IMR-90 (cell line): ENCODE data around the gene LIMS2. TPM values are rescaled to one million over a fixed set of nuclear protein-coding genes. Genes with fewer than 3 reads are reported as not detected.

ENCODE experiments used
- ATAC-seq: fragments of 200-7000 bp; cut with Tn5 transposase; 2 replicates; pipeline ENCODE4 v1.9.1; 2020; ENCODE audit warnings: low read depth, mild to moderate bottlenecking, moderate library complexity
- BruUV-seq: library from RNA; stranded (reverse); fragments of 400-500 nt; replicated peaks from 2 replicates; lab custom pipeline; 2021; lab: Mats Ljungman, UMichigan
- CTCF ChIA-PET: fragments of 300-600 bp; formaldehyde crosslinking; extraction: SDS; loops from one replicate; lab custom pipeline; 2021; ENCODE audit warnings: antibody characterized with exemption; lab: Yijun Ruan, JAX
- POLR2A ChIA-PET: fragments of 300-600 bp; sonication (Branson Sonifier 250); formaldehyde crosslinking; loops from one replicate; lab custom pipeline; 2022; ENCODE audit warnings: antibody characterized with exemption; ENCODE audit not compliant: unreplicated experiment; lab: Charles Lee
- DNase-seq: peaks from one replicate; pipeline ENCODE4 v3.0.0; 2013
- H2AFZ ChIP-seq: replicated peaks from 2 replicates; pipeline ENCODE3; 2013; ENCODE audit warnings: low read length, mild to moderate bottlenecking; ENCODE audit not compliant: poor library complexity
- H2AK5ac ChIP-seq: 2 replicates; pipeline ENCODE4 v1.6.1; 2013; ENCODE audit warnings: low read depth, low read length, inconsistent platforms
- H2AK9ac ChIP-seq: replicated peaks from 2 replicates; pipeline ENCODE3; 2013; ENCODE audit warnings: mild to moderate bottlenecking, low read depth, low read length, moderate library complexity; ENCODE audit not compliant: poor library complexity
- H2BK120ac ChIP-seq: 2 replicates; pipeline ENCODE4 v1.6.1; 2013; ENCODE audit warnings: low read depth, low read length, inconsistent platforms
- H2BK15ac ChIP-seq: 3 replicates; pipeline ENCODE4 v1.6.1; 2013; ENCODE audit warnings: low read depth, low read length, inconsistent platforms
- H2BK20ac ChIP-seq: 2 replicates; pipeline ENCODE4 v1.6.1; 2013; ENCODE audit warnings: low read depth, mild to moderate bottlenecking, inconsistent platforms, low read length, moderate library complexity
- H2BK5ac ChIP-seq: 2 replicates; pipeline ENCODE4 v1.6.1; 2013; ENCODE audit warnings: mild to moderate bottlenecking, low read depth, low read length, inconsistent platforms; ENCODE audit not compliant: poor library complexity, severe bottlenecking
- H3K14ac ChIP-seq: replicated peaks from 2 replicates; pipeline ENCODE4 v1.6.1; 2013; ENCODE audit warnings: low read depth, low read length, inconsistent platforms
- H3K18ac ChIP-seq: 2 replicates; pipeline ENCODE4 v1.6.1; 2013; ENCODE audit warnings: low read depth, low read length, control low read depth
- H3K23ac ChIP-seq: 2 replicates; pipeline ENCODE4 v1.6.1; 2013; ENCODE audit warnings: low read depth, low read length, inconsistent platforms
- H3K27ac ChIP-seq: 2 replicates; pipeline ENCODE4 v1.5.1; 2013; ENCODE audit warnings: mild to moderate bottlenecking, control low read depth, low read length; ENCODE audit not compliant: insufficient read depth
- H3K27me3 ChIP-seq: 2 replicates; pipeline ENCODE4 v1.6.1; 2013; ENCODE audit warnings: low read length; ENCODE audit not compliant: control insufficient read depth, insufficient read depth
- H3K36me3 ChIP-seq: 2 replicates; pipeline ENCODE4 v1.6.1; 2013; ENCODE audit warnings: low read length, mixed read lengths; ENCODE audit not compliant: control insufficient read depth, insufficient read depth
- H3K4ac ChIP-seq: 2 replicates; pipeline ENCODE4 v1.6.1; 2013; ENCODE audit warnings: low read depth, low read length, inconsistent platforms
- H3K4me1 ChIP-seq: 2 replicates; pipeline ENCODE4 v1.6.1; 2013; ENCODE audit warnings: low read length, mixed read lengths; ENCODE audit not compliant: control insufficient read depth, insufficient read depth
- H3K4me2 ChIP-seq: 2 replicates; pipeline ENCODE4 v1.6.1; 2013; ENCODE audit warnings: low read depth, mild to moderate bottlenecking, control low read depth, low read length, moderate library complexity
- H3K4me3 ChIP-seq: 2 replicates; pipeline ENCODE4 v1.5.1; 2013; ENCODE audit warnings: low read depth, mild to moderate bottlenecking, control low read depth, low read length, moderate library complexity; ENCODE audit not compliant: insufficient read depth
- H3K56ac ChIP-seq: 2 replicates; pipeline ENCODE4 v1.6.1; 2013; ENCODE audit warnings: low read length, inconsistent platforms; ENCODE audit not compliant: insufficient read depth; ENCODE audit errors: extremely low read depth
- H3K79me1 ChIP-seq, 2 experiments: 2 replicates each; pipeline ENCODE4 v1.6.1; 2013; ENCODE audit warnings: low read length in 2 of 2, inconsistent platforms in 1 of 2, low read depth in 1 of 2
- H3K9ac ChIP-seq: 2 replicates; pipeline ENCODE4 v1.6.1; 2013; ENCODE audit warnings: low read depth, low read length, control low read depth
- H3K9me1 ChIP-seq: 2 replicates; pipeline ENCODE4 v1.6.1; 2013; ENCODE audit warnings: low read length, inconsistent platforms; ENCODE audit not compliant: insufficient read depth
- H3K9me3 ChIP-seq: 2 replicates; pipeline ENCODE4 v1.6.1; 2013; ENCODE audit warnings: low read length; ENCODE audit not compliant: control insufficient read depth, insufficient read depth
- H4K20me1 ChIP-seq: 2 replicates; pipeline ENCODE4 v1.6.1; 2013; ENCODE audit warnings: low read length, inconsistent platforms; ENCODE audit not compliant: insufficient read depth
- H4K5ac ChIP-seq: 2 replicates; pipeline ENCODE4 v1.6.1; 2013; ENCODE audit warnings: mild to moderate bottlenecking, low read depth, low read length, control low read depth
- H4K8ac ChIP-seq, 2 experiments: 2 replicates each; pipeline ENCODE4 v1.6.1; 2013; ENCODE audit warnings: low read depth in 2 of 2, low read length in 2 of 2, control low read depth in 1 of 2, inconsistent platforms in 1 of 2
- H4K91ac ChIP-seq: 2 replicates; pipeline ENCODE4 v1.6.1; 2013; ENCODE audit warnings: low read depth, low read length, inconsistent platforms; ENCODE audit not compliant: insufficient read depth
- BHLHE40 ChIP-seq: fragments of 150-350 bp; IDR thresholded peaks from 2 replicates; pipeline ENCODE4 v1.6.1; 2016; ENCODE audit warnings: mild to moderate bottlenecking, low read depth, low read length
- CEBPB ChIP-seq: IDR thresholded peaks from 2 replicates; pipeline ENCODE4 v1.6.1; 2012; ENCODE audit warnings: low read depth, low read length, improper control_type of control experiment
- ELK1 ChIP-seq: fragments of 150-350 bp; IDR thresholded peaks from 2 replicates; pipeline ENCODE4 v1.6.1; 2016; ENCODE audit warnings: low read depth, mild to moderate bottlenecking, low read length, moderate library complexity, borderline replicate concordance
- FOS ChIP-seq: fragments of 150-350 bp; IDR thresholded peaks from 2 replicates; pipeline ENCODE4 v1.6.1; 2016; ENCODE audit warnings: low read depth, low read length
- MXI1 ChIP-seq: IDR thresholded peaks from 2 replicates; pipeline ENCODE4 v1.6.1; 2012; ENCODE audit warnings: low read depth, mild to moderate bottlenecking, low read length, moderate library complexity, borderline replicate concordance
- NFE2L2 ChIP-seq: fragments of 150-350 bp; IDR thresholded peaks from 2 replicates; pipeline ENCODE4 v1.6.1; 2016; ENCODE audit warnings: low read depth, mild to moderate bottlenecking, low read length
- POLR2A ChIP-seq: IDR thresholded peaks from 2 replicates; pipeline ENCODE4 v1.6.1; 2012; ENCODE audit warnings: mild to moderate bottlenecking, low read depth, low read length
- RCOR1 ChIP-seq: IDR thresholded peaks from 2 replicates; pipeline ENCODE4 v1.6.1; 2012; ENCODE audit warnings: mild to moderate bottlenecking, low read length, improper control_type of control experiment; ENCODE audit not compliant: insufficient replicate concordance
- RFX5 ChIP-seq: IDR thresholded peaks from 2 replicates; pipeline ENCODE4 v1.8.0; 2012; ENCODE audit warnings: low read depth, mild to moderate bottlenecking, low read length, moderate library complexity
- SMC3 ChIP-seq: fragments of 150-350 bp; IDR thresholded peaks from 2 replicates; pipeline ENCODE4 v1.6.1; 2016; ENCODE audit warnings: low read depth, mild to moderate bottlenecking, antibody characterized with exemption, low read length, moderate library complexity
- USF2 ChIP-seq: fragments of 150-350 bp; IDR thresholded peaks from 2 replicates; pipeline ENCODE4 v1.6.1; 2017; ENCODE audit warnings: mild to moderate bottlenecking, antibody characterized with exemption, low read length, low read depth
- WGBS, 2 experiments: methylation state at CpG; one replicate each; pipeline versions ENCODE4 v1.1.5 to v1.1.7; 2013; ENCODE audit warnings: missing lambda C conversion rate in 2 of 2; ENCODE audit not compliant: insufficient read length in 1 of 2; ENCODE audit errors: extremely low coverage in 2 of 2; 5-methylcytosine and 5-hydroxymethylcytosine counted together
- dilution Hi-C: fragments of 300-500 bp; cut with HindIII; formaldehyde crosslinking; loops from one replicate; pipeline ENCODE4 v1.14.3; 2018; ENCODE audit warnings: low sequenced_read_pairs; ENCODE audit not compliant: unreplicated experiment
- in situ Hi-C: fragments of 300-500 bp; cut with MboI; formaldehyde crosslinking; loops from 3 replicates; pipeline ENCODE4 v1.14.3; 2019; ENCODE audit warnings: low sequenced_read_pairs, inconsistent platforms, mixed read lengths
- intact Hi-C: fragments of 100-400 bp; cut with micrococcal nuclease; formaldehyde crosslinking; loops from 2 replicates; pipeline ENCODE4 v1.10.0; 2022
- polyA plus RNA-seq, 3 experiments: library from polyadenylated mRNA; depleted of rRNA; stranded (reverse); fragments of >200 nt; gene quantifications; 2 replicates each; pipeline ENCODE4 v1.2.3, GENCODE V29; 2012; ENCODE audit warnings: low replicate concordance in 1 of 3
- total RNA-seq: library from RNA; depleted of rRNA; stranded (reverse); fragments of >200 nt; gene quantifications from 2 replicates; pipeline ENCODE4 v1.2.3, GENCODE V29; 2012

The LIMS2 gene
- total and polyA plus RNA-seq, 2 of the 4 experiments (the other 2 are of a cell fraction) = 1.3 to 18.8 TPM

GRCh38 chr2:127612111-127612822 lies 63.1 kb downstream of the LIMS2 start:
- intact Hi-C loops = no loop called here
- H3K56ac ChIP-seq = no peak overlapping the region
- no peak overlapping the region for H3K9ac ChIP-seq
- no peak overlapping the region for H2AK9ac ChIP-seq
- no peak overlapping the region for H2BK15ac ChIP-seq
- H2AK5ac ChIP-seq = no peak overlapping the region
- H3K4ac ChIP-seq = no peak overlapping the region
- ATAC-seq (no peak), DNase-seq (no peak)
- H3K27me3 ChIP-seq = peaks cover 20% of the 10 kb centered on the region
- H4K91ac ChIP-seq = no peak overlapping the region
- H2BK20ac ChIP-seq = no peak overlapping the region
- BruUV-seq = no TSS peak
- TF ChIP-seq POLR2A = no peak
- TF ChIP-seq MXI1 = no peak
- TF ChIP-seq FOS = no peak
- TF ChIP-seq ELK1 = no peak
- TF ChIP-seq RFX5 = no peak
- TF ChIP-seq NFE2L2 = no peak
- no peak for TF ChIP-seq CEBPB
- no peak for TF ChIP-seq SMC3
- TF ChIP-seq RCOR1 = no peak
- no peak for TF ChIP-seq BHLHE40
- TF ChIP-seq USF2 = no peak
- no peak overlapping the region for H3K27ac ChIP-seq
- dilution Hi-C loops = no loop called here
- H3K9me1 ChIP-seq = no peaks in the 10 kb centered on the region; the same call in 1 of the 2 replicates
- H3K4me3 ChIP-seq = no peak overlapping the region
- no peak overlapping the region for H2AFZ ChIP-seq
- H3K18ac ChIP-seq = no peak overlapping the region
- no peak overlapping the region for H3K23ac ChIP-seq
- H3K9me3 ChIP-seq = peaks cover 21% of the 10 kb centered on the region
- no peak overlapping the region for H4K8ac ChIP-seq
- CTCF ChIA-PET = no interaction called here
- no peaks in the 10 kb centered on the region for H3K79me1 ChIP-seq
- in situ Hi-C loops = no loop called here
- no peaks in the 10 kb centered on the region for H3K4me1 ChIP-seq
- H4K20me1 ChIP-seq = no peaks in the 10 kb centered on the region
- no peak overlapping the region for H3K14ac ChIP-seq
- H2BK120ac ChIP-seq = no peak overlapping the region
- H3K36me3 ChIP-seq = no peaks in the 10 kb centered on the region
- no peak overlapping the region for H4K5ac ChIP-seq
- no peak overlapping the region for H3K4me2 ChIP-seq
- POLR2A ChIA-PET = interaction anchor here (0.5 kb wide), 1 partner anchor 318 kb away, joined by 3 read pairs; the partner anchor contains the start of gene ERCC3
- WGBS, 2 experiments = 53% methylated on average over 3 of the region's 13 CpGs; no CpG with 5 or more reads in 1 of the 2 experiments
- H2BK5ac ChIP-seq = no peak overlapping the region
